ENCODE measurements around the gene CTDSPL2.

Gene CTDSPL2

DNA sequence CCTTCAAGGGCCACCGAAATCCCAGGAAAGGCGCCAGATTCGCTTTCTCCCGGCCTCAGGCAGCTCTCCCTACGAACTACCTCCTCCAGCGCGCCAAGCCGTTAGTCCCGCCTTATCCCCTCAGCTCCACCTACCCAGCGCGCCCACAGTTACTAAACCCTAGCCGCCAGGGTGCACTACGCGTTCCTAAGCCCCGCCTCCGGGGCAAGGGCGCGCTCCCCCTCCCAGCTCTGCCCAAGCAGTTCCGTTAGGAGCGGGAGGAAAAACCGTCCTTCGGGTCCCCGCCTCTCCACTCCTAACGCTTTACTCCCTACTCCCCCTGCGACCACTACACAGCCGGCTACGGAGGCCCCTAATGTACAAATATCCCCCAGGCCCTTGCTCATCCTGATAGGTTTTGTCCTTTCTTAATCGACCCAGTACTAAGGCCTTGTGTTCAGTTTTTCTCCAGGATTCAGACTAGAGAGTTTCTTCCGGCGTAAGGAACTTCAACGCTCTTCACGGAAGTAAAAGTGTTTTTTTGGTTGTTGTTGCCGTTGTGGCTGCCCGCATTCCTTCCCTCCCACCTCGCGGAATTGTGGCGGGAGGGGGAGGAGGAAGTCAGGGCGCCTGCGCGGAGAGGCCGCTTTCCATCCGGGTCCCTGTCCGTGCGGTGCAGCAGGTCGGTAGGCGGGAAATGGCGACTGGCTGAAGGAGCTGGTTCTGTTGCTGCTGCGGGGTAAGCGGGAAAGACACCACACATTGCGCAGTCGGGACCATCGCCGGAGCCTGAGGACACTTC, at the start of gene CTDSPL2:
CTDSPL2 (plus strand) TSS at position 655 of the 781 bp plus-strand sequence. CDS start 31,386 bp downstream, outside the sequence.
- no peaks in the 10 kb centered on the region for H3K9me3 ChIP-seq (ENCODE audit: control insufficient read depth in 5 of 5, low read length in 5 of 5)
- H3K9ac ChIP-seq (ENCODE audit: low read length in 5 of 5) = peak within 1 kb of the TSS; percentile 92 to 100 (median 98)
- peak within 1 kb of the TSS; percentile 93 to 100 (median 99) for H3K4me3 ChIP-seq (ENCODE audit: low read depth in 1 of 5, low read length in 5 of 5)
- peak within 1 kb of the TSS; percentile 91 for H3K27ac ChIP-seq (ENCODE audit: low read depth, low read length)
- no peaks in the 10 kb centered on the region for H3K27me3 ChIP-seq (ENCODE audit: control insufficient read depth in 5 of 5, insufficient read depth in 4 of 5, low read length in 5 of 5)
- H3K4me1 ChIP-seq (ENCODE audit: control insufficient read depth in 5 of 5, insufficient read depth in 5 of 5, low read length in 5 of 5) = peaks cover 3 to 37% (median 25%) of the 10 kb centered on the region in 5 donors
- peaks cover 0 to 4% (median 0%) of the 10 kb centered on the region in 5 donors for H3K36me3 ChIP-seq (ENCODE audit: control insufficient read depth in 5 of 5, insufficient read depth in 5 of 5, low read length in 5 of 5)

DNA sequence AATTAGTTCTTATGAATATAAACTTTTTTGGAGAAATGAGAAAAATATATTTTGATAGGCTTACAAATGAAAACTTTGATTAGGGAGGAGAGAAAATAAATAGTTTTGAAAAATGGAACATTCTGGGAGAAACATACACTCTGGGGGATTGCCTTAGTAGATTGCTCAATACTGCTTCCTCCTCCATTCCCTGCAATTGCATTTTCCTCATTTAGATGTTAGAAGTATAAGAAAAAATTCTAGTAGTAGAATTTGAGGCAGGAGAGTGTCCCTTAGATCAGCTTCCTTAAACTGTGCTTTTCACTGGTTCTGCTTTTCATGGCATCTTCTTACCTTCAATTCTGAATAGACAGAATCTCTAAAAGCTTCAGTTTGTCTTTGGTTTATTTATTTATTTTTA, 46.2 kb upstream of the CTDSPL2 start:
- Histone ChIP-seq H3K9ac (ENCODE audit: low read length in 5 of 5) (no peak overlapping the region), H3K36me3 (ENCODE audit: control insufficient read depth in 5 of 5, insufficient read depth in 5 of 5, low read length in 5 of 5) (peaks cover 2 to 10% (median 5%) of the 10 kb centered on the region in 5 donors), H3K27ac (ENCODE audit: low read depth, low read length) (no peak overlapping the region), H3K27me3 (ENCODE audit: control insufficient read depth in 5 of 5, insufficient read depth in 4 of 5, low read length in 5 of 5) (no peaks in the 10 kb centered on the region), H3K4me3 (ENCODE audit: low read depth in 1 of 5, low read length in 5 of 5) (no peak overlapping the region), H3K4me1 (ENCODE audit: control insufficient read depth in 5 of 5, insufficient read depth in 5 of 5, low read length in 5 of 5) (peaks cover 0 to 7% (median 4%) of the 10 kb centered on the region in 5 donors), H3K9me3 (ENCODE audit: control insufficient read depth in 5 of 5, low read length in 5 of 5) (no peaks in the 10 kb centered on the region)

DNA sequence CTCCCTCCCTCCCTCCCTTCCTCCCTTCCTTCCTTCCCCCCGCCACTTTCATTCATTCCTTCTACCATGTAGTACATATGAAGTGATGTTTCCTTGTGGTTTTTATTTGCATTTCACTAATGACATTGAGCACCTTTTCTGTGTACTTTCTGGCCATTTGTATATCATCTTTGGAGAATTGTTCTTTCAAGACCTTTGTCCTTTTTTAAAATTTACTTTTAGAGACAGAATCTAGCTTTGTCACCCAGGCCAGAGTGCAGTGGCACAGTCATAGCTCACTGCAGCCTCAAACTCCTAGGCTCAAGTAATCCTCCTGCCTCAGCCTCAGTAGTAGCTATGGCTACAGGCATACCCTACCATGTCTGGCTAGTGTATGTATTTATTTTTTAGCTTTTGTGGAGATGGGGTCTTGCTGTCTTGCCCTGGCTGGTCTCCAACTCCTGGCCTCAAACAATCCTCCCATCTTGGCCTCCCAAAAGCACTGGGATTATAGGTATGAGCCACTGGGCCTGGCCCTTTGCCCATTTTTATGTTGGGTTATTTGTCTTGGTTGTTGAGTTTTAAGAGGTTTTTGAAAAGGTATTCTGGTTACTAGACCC, 42.0 kb upstream of the CTDSPL2 start:
- no peak overlapping the region for H3K27ac ChIP-seq (ENCODE audit: low read depth, low read length)
- no peaks in the 10 kb centered on the region for H3K27me3 ChIP-seq (ENCODE audit: control insufficient read depth in 5 of 5, insufficient read depth in 4 of 5, low read length in 5 of 5)
- peaks cover 0 to 3% (median 2%) of the 10 kb centered on the region in 5 donors for H3K36me3 ChIP-seq (ENCODE audit: control insufficient read depth in 5 of 5, insufficient read depth in 5 of 5, low read length in 5 of 5)
- no peaks in the 10 kb centered on the region for H3K9me3 ChIP-seq (ENCODE audit: control insufficient read depth in 5 of 5, low read length in 5 of 5)
- H3K9ac ChIP-seq (ENCODE audit: low read length in 5 of 5) = no peak overlapping the region
- H3K4me1 ChIP-seq (ENCODE audit: control insufficient read depth in 5 of 5, insufficient read depth in 5 of 5, low read length in 5 of 5) = peaks cover 0 to 7% (median 4%) of the 10 kb centered on the region in 5 donors
- no peak overlapping the region for H3K4me3 ChIP-seq (ENCODE audit: low read depth in 1 of 5, low read length in 5 of 5)

DNA sequence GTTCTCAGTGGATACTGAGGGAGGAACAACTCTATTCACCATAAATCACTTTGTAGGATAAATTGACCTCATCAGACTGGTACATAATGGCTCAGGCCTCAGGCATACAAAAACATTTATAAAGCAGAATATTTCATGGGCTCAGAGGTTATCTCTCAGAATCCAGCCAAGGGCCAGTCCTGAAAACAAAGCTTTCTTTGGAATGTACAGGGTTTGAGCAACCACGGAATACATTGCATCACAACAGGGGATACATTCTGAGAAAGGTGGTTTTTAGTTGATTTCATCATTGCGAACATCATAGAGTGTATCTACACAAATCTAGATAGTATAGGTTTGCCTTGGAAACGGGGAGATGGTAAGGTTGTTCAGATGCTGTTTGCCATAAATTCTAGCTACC, 33.4 kb upstream of the CTDSPL2 start:
- Histone ChIP-seq H3K27me3 (ENCODE audit: control insufficient read depth in 5 of 5, insufficient read depth in 4 of 5, low read length in 5 of 5) (no peaks in the 10 kb centered on the region), H3K4me3 (ENCODE audit: low read depth in 1 of 5, low read length in 5 of 5) (no peak overlapping the region), H3K27ac (ENCODE audit: low read depth, low read length) (no peak overlapping the region), H3K4me1 (ENCODE audit: control insufficient read depth in 5 of 5, insufficient read depth in 5 of 5, low read length in 5 of 5) (no peaks in the 10 kb centered on the region), H3K9me3 (ENCODE audit: control insufficient read depth in 5 of 5, low read length in 5 of 5) (no peaks in the 10 kb centered on the region), H3K9ac (ENCODE audit: low read length in 5 of 5) (no peak overlapping the region), H3K36me3 (ENCODE audit: control insufficient read depth in 5 of 5, insufficient read depth in 5 of 5, low read length in 5 of 5) (peaks cover 0 to 3% (median 0%) of the 10 kb centered on the region in 5 donors)

DNA sequence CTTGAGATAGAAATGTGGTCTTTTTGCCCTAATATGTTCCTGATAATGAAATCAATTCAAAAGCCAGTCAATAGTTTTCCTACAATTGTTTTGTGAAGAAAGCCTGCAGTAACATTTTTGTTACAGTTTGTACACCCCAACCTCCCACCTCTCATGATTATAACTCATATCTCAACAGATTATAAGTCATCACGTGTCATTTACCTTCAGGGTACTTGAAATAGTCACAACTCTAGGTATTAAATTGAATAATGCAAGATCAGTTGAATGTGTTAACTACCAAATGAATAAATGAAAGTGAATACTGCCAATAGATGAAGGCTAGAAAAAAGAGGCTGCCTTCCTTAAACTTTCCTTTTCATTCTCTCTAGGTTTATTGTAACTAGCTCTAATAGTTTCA, 32.9 kb upstream of the CTDSPL2 start:
- H3K4me1 ChIP-seq (ENCODE audit: control insufficient read depth in 5 of 5, insufficient read depth in 5 of 5, low read length in 5 of 5) = no peaks in the 10 kb centered on the region
- no peak overlapping the region for H3K4me3 ChIP-seq (ENCODE audit: low read depth in 1 of 5, low read length in 5 of 5)
- H3K27me3 ChIP-seq (ENCODE audit: control insufficient read depth in 5 of 5, insufficient read depth in 4 of 5, low read length in 5 of 5) = no peaks in the 10 kb centered on the region
- H3K27ac ChIP-seq (ENCODE audit: low read depth, low read length) = no peak overlapping the region
- peaks cover 0 to 2% (median 0%) of the 10 kb centered on the region in 5 donors for H3K36me3 ChIP-seq (ENCODE audit: control insufficient read depth in 5 of 5, insufficient read depth in 5 of 5, low read length in 5 of 5)
- H3K9ac ChIP-seq (ENCODE audit: low read length in 5 of 5) = no peak overlapping the region
- H3K9me3 ChIP-seq (ENCODE audit: control insufficient read depth in 5 of 5, low read length in 5 of 5) = no peaks in the 10 kb centered on the region

DNA sequence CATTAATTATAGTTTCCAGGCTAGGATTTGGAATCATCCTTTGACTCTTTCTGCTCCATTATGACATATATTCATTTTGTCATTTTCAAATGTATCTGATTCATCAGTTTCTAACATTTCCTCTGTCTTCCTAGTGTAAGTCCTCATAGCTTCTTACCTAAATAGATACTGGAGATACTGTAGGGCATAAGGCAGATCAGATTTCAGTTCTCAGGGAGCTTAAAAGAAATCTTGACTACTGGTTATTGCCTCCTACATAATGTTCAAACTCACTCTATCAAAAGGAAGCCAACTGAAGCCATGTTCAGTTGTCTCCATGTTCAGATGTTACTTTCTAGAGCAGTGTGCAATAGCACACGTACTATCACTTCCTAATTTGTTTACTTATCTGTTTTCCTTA, 29.6 kb upstream of the CTDSPL2 start:
- H3K9ac ChIP-seq (ENCODE audit: low read length in 5 of 5) = no peak overlapping the region
- no peaks in the 10 kb centered on the region for H3K27me3 ChIP-seq (ENCODE audit: control insufficient read depth in 5 of 5, insufficient read depth in 4 of 5, low read length in 5 of 5)
- no peaks in the 10 kb centered on the region for H3K4me1 ChIP-seq (ENCODE audit: control insufficient read depth in 5 of 5, insufficient read depth in 5 of 5, low read length in 5 of 5)
- H3K36me3 ChIP-seq (ENCODE audit: control insufficient read depth in 5 of 5, insufficient read depth in 5 of 5, low read length in 5 of 5) = peaks cover 0 to 1% (median 0%) of the 10 kb centered on the region in 5 donors
- H3K9me3 ChIP-seq (ENCODE audit: control insufficient read depth in 5 of 5, low read length in 5 of 5) = no peaks in the 10 kb centered on the region
- H3K27ac ChIP-seq (ENCODE audit: low read depth, low read length) = no peak overlapping the region
- H3K4me3 ChIP-seq (ENCODE audit: low read depth in 1 of 5, low read length in 5 of 5) = no peak overlapping the region

DNA sequence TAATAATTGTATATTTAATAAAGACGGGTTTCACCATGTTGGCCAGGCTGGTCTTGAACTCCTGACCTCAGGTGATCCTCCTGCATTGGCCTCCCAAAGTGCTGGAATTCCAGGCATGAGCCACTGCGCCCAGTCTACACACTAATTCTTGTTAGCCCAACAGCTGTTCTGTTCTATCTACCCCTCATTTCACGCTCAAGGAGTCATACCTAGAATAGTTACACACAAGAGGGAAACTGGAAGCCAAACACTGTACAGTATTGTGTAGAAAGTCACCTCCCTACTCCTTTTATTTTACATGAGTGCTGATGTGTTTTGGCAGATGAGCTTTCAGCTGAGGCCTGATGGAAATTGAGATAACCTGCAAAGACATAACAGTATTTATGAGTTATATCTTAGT, 13.4 kb upstream of the CTDSPL2 start:
- H3K27ac ChIP-seq (ENCODE audit: low read depth, low read length) = no peak overlapping the region
- H3K4me1 ChIP-seq (ENCODE audit: control insufficient read depth in 5 of 5, insufficient read depth in 5 of 5, low read length in 5 of 5) = no peaks in the 10 kb centered on the region
- no peaks in the 10 kb centered on the region for H3K27me3 ChIP-seq (ENCODE audit: control insufficient read depth in 5 of 5, insufficient read depth in 4 of 5, low read length in 5 of 5)
- H3K9ac ChIP-seq (ENCODE audit: low read length in 5 of 5) = no peak overlapping the region
- H3K4me3 ChIP-seq (ENCODE audit: low read depth in 1 of 5, low read length in 5 of 5) = no peak overlapping the region
- H3K36me3 ChIP-seq (ENCODE audit: control insufficient read depth in 5 of 5, insufficient read depth in 5 of 5, low read length in 5 of 5) = peaks cover 0 to 2% (median 0%) of the 10 kb centered on the region in 5 donors
- no peaks in the 10 kb centered on the region for H3K9me3 ChIP-seq (ENCODE audit: control insufficient read depth in 5 of 5, low read length in 5 of 5)

DNA sequence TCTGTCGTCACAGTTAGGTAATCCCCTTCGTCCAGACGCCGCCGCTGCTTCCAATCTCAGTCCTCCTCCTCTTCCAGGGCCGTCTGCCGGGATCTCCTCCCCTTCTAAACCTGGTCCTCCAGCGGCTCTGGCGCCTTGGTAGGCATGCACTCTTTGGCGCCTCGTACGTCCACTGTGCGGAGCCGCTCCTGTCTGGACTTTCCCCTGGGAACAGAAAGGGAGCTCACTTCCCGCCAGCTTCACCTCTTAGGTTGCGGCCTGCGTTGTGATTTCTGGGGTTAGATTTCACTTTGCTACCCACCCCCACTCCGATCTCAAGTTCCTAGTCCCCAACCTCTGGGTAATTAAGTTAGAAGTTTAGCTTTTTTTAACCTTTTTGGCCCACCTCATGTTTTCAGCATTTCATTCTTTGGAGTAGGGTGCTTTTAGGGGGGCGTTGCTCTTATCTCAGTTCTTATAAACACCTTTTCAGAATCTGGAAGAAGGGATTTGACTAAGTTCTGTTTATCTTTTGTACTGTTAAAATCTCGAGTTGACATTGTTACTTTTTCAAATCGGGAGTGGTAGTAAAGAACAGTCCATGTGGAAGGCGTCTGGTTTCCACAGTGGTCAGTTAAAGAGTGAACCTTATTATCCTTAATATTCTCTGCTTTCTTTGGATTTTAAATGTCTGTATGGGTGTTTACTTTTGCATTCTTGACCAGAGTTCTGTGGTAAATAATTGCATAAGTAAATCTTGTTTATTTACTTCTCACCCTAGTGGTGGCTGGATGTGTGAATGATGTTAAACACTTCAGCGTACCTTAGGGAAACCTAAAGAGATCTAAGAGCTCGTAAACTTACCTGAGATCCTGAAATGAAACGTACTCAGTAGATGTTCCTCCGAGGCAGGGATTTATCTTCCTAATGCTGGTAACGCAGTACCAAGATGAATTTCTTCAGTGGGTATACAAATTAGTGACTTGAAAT, 611 bp downstream of the CTDSPL2 start:
- peaks cover 3 to 37% (median 25%) of the 10 kb centered on the region in 5 donors for H3K4me1 ChIP-seq (ENCODE audit: control insufficient read depth in 5 of 5, insufficient read depth in 5 of 5, low read length in 5 of 5)
- peak overlapping the region; percentile 93 to 100 (median 99) for H3K4me3 ChIP-seq (ENCODE audit: low read depth in 1 of 5, low read length in 5 of 5)
- H3K9me3 ChIP-seq (ENCODE audit: control insufficient read depth in 5 of 5, low read length in 5 of 5) = no peaks in the 10 kb centered on the region
- H3K9ac ChIP-seq (ENCODE audit: low read length in 5 of 5) = peak overlapping the region; percentile 92 to 100 (median 98)
- peak overlapping the region; percentile 91 for H3K27ac ChIP-seq (ENCODE audit: low read depth, low read length)
- no peaks in the 10 kb centered on the region for H3K27me3 ChIP-seq (ENCODE audit: control insufficient read depth in 5 of 5, insufficient read depth in 4 of 5, low read length in 5 of 5)
- H3K36me3 ChIP-seq (ENCODE audit: control insufficient read depth in 5 of 5, insufficient read depth in 5 of 5, low read length in 5 of 5) = peaks cover 0 to 7% (median 0%) of the 10 kb centered on the region in 5 donors

DNA sequence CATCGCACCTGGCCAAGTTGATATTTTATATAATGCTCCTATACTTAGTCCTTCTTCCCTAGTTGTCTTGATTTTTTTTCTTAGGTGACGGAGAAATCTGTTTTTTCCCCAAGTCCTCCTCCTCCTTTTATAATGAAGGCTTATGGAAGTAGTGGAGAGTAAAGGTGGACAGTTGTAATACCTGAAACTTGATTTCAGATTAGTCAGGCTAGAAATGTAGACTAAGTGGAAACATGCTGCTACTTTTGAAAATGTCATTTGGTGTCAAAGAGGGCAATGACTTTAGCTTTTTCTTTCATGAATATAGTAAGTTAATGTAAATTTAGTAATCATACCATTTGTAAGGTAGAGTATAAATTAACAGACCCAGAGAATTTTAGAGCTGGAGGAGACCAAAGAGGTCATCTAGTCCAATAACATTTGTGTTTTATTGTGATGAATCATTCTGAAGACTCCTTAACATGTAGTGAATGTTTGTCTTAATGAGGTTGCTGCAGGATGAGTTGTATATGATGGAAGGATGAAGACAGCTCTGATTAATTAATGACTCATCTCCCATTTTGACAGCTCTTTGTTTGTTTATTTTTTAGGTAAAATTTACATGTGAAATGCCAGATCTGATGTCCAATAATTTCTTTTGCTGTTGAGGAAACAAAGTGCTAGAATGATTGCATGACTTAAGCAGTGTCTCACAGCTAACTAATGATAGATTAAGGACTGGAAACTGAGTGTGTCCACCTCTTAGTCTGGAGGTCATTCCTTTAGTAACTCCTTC, 8.7 kb downstream of the CTDSPL2 start:
- Histone ChIP-seq H3K27ac (ENCODE audit: low read depth, low read length) (no peak overlapping the region), H3K4me1 (ENCODE audit: control insufficient read depth in 5 of 5, insufficient read depth in 5 of 5, low read length in 5 of 5) (no peaks in the 10 kb centered on the region), H3K9ac (ENCODE audit: low read length in 5 of 5) (no peak overlapping the region), H3K9me3 (ENCODE audit: control insufficient read depth in 5 of 5, low read length in 5 of 5) (no peaks in the 10 kb centered on the region), H3K27me3 (ENCODE audit: control insufficient read depth in 5 of 5, insufficient read depth in 4 of 5, low read length in 5 of 5) (no peaks in the 10 kb centered on the region), H3K36me3 (ENCODE audit: control insufficient read depth in 5 of 5, insufficient read depth in 5 of 5, low read length in 5 of 5) (peaks cover 0 to 7% (median 0%) of the 10 kb centered on the region in 5 donors), H3K4me3 (ENCODE audit: low read depth in 1 of 5, low read length in 5 of 5) (no peak overlapping the region)
